ENCODE measurements around the gene CCDC122. TPM values are rescaled to one million over a fixed set of nuclear protein-coding genes. Genes with fewer than 3 reads are reported as not detected.

Gene CCDC122
- total and polyA plus RNA-seq, 4 donors: 1.9 to 7.7 (median 6.6) TPM

DNA sequence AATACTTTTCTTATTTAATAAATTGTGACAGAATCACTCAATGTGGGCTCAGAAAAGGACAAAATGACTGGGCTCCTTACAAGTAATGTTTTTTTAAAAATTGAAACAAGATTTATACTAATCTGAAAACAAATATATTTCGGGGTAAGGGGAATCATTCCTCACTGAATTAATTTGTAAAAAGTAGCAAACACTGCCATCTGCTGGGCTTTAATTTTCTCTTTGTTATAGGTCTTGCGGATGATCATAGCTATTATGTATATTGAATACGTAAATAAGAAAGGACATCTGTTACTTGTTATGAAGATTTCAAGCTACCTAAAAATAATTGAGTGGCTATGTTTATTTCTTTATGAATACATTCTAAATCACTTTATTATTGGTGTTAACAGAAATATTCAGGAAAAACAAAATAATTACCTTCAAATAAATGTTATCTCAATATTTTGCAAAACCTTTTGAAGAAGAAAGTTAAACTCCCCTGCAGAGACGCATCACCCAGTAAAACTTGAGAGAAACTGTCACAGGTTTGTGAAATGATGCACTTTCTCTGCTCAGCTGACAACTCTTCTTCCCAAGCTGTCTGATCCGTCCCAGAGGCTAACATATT lies 75.0 kb downstream of the CCDC122 start:
- Histone ChIP-seq H3K9ac (ENCODE audit: insufficient read depth in 1 of 2, low read length in 2 of 2) (no peak overlapping the region), H3K27me3 (ENCODE audit: control insufficient read depth in 3 of 3, insufficient read depth in 3 of 3, low read length in 2 of 3) (no peaks in the 10 kb centered on the region), H3K4me3 (no peak overlapping the region), H3K36me3 (ENCODE audit: control insufficient read depth in 4 of 4, insufficient read depth in 4 of 4, low read length in 4 of 4) (no peaks in the 10 kb centered on the region), H3K4me1 (ENCODE audit: control insufficient read depth in 5 of 5, insufficient read depth in 5 of 5, low read length in 5 of 5) (peaks cover 0 to 2% (median 0%) of the 10 kb centered on the region in 5 donors), H3K27ac (ENCODE audit: low read depth in 1 of 2, low read length in 1 of 2) (no peak overlapping the region), H3K9me3 (ENCODE audit: control insufficient read depth in 4 of 4, insufficient read depth in 3 of 4, low read length in 3 of 4) (no peaks in the 10 kb centered on the region)
- DNase-seq (peak in 2 of 3 donors; percentile 88 to 89), ATAC-seq (ENCODE audit: insufficient read depth, low FRiP score) (no peak)
- TF ChIP-seq, protein P1, sequence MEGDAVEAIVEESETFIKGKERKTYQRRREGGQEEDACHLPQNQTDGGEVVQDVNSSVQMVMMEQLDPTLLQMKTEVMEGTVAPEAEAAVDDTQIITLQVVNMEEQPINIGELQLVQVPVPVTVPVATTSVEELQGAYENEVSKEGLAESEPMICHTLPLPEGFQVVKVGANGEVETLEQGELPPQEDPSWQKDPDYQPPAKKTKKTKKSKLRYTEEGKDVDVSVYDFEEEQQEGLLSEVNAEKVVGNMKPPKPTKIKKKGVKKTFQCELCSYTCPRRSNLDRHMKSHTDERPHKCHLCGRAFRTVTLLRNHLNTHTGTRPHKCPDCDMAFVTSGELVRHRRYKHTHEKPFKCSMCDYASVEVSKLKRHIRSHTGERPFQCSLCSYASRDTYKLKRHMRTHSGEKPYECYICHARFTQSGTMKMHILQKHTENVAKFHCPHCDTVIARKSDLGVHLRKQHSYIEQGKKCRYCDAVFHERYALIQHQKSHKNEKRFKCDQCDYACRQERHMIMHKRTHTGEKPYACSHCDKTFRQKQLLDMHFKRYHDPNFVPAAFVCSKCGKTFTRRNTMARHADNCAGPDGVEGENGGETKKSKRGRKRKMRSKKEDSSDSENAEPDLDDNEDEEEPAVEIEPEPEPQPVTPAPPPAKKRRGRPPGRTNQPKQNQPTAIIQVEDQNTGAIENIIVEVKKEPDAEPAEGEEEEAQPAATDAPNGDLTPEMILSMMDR (IDR thresholded peaks at IDR 0.05; ENCODE audit: control extremely low read depth, extremely low read depth): peak; percentile 44
- 24 to 33% methylated on average over 5 of the region's 5 CpGs for WGBS, 2 donors

DNA sequence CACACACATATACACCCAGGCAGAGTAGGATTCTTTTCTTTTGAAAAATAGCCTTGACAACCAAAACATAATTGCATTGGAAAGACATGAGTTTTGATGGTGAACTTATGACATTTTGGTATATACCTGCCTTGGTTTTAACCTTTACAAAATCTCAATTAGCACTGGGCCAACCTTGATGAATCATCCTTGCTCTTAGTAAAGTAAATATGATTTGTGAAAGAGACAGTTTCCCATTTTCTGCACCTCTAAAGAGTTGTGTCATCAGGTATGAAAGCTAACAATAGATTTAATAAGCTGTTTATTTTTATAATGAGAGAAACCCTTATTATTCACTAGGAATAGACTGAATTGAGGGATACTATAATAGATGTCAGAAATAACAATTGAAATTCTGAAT lies 77.0 kb downstream of the CCDC122 start:
- Histone ChIP-seq H3K9ac (ENCODE audit: insufficient read depth in 1 of 2, low read length in 2 of 2) (no peak overlapping the region), H3K36me3 (ENCODE audit: control insufficient read depth in 4 of 4, insufficient read depth in 4 of 4, low read length in 4 of 4) (no peaks in the 10 kb centered on the region), H3K9me3 (ENCODE audit: control insufficient read depth in 4 of 4, insufficient read depth in 3 of 4, low read length in 3 of 4) (no peaks in the 10 kb centered on the region), H3K27ac (ENCODE audit: low read depth in 1 of 2, low read length in 1 of 2) (no peak overlapping the region), H3K27me3 (ENCODE audit: control insufficient read depth in 3 of 3, insufficient read depth in 3 of 3, low read length in 2 of 3) (no peaks in the 10 kb centered on the region), H3K4me3 (no peak overlapping the region), H3K4me1 (ENCODE audit: control insufficient read depth in 5 of 5, insufficient read depth in 5 of 5, low read length in 5 of 5) (peaks cover 0 to 2% (median 0%) of the 10 kb centered on the region in 5 donors)
- ATAC-seq (ENCODE audit: insufficient read depth, low FRiP score) (no peak), DNase-seq (no peak)
- TF ChIP-seq, protein P1 (IDR thresholded peaks at IDR 0.05; ENCODE audit: control extremely low read depth, extremely low read depth): no peak

DNA sequence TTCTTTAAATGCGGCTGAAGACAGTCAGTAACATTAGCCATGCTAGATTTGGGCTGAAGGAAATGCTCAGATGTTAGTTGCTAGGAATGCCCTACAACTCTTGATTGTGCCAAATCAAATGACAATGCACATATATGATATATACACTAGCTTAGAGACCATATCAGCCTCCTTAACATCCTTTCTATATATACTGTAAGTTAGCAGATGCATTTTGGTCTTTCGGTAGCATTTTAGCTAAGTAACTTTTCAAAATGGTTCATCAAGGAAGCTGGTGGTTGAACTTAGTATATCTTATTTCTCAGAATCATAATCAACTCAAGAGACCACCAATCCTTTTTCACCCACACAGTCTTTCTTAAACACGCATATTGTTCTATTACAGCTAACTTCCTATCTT lies 78.7 kb downstream of the CCDC122 start:
- Histone ChIP-seq H3K4me3 (no peak overlapping the region), H3K4me1 (ENCODE audit: control insufficient read depth in 5 of 5, insufficient read depth in 5 of 5, low read length in 5 of 5) (peaks cover 0 to 2% (median 0%) of the 10 kb centered on the region in 5 donors), H3K36me3 (ENCODE audit: control insufficient read depth in 4 of 4, insufficient read depth in 4 of 4, low read length in 4 of 4) (no peaks in the 10 kb centered on the region), H3K27me3 (ENCODE audit: control insufficient read depth in 3 of 3, insufficient read depth in 3 of 3, low read length in 2 of 3) (no peaks in the 10 kb centered on the region), H3K9me3 (ENCODE audit: control insufficient read depth in 4 of 4, insufficient read depth in 3 of 4, low read length in 3 of 4) (no peaks in the 10 kb centered on the region), H3K27ac (ENCODE audit: low read depth in 1 of 2, low read length in 1 of 2) (no peak overlapping the region), H3K9ac (ENCODE audit: insufficient read depth in 1 of 2, low read length in 2 of 2) (no peak overlapping the region)
- DNase-seq (no peak), ATAC-seq (ENCODE audit: insufficient read depth, low FRiP score) (no peak)
- TF ChIP-seq, protein P1 (IDR thresholded peaks at IDR 0.05; ENCODE audit: control extremely low read depth, extremely low read depth): no peak
- 75 to 93% methylated on average over 3 of the region's 3 CpGs for WGBS, 2 donors

DNA sequence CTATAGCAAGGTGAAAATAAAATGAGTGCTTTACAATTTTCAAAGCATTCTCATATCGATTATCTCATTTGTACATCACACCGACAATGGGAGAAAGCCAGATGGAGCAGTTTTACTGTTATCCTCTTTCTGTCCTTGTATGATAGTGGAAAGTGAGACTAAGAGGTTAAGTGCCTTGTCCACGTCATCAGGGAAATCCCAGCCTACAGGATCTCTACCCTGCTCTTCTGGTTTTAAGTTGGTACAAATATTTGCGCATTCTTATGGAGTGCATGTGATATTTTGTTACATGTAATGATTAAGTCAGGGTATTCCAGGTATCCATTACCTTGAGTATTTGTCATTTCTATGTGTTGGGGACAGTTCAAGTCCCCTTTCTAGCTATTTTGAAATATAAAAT lies 80.3 kb downstream of the CCDC122 start:
- H3K27me3 ChIP-seq (ENCODE audit: control insufficient read depth in 3 of 3, insufficient read depth in 3 of 3, low read length in 2 of 3): no peaks in the 10 kb centered on the region
- DNase-seq: no peak
- H3K4me1 ChIP-seq (ENCODE audit: control insufficient read depth in 5 of 5, insufficient read depth in 5 of 5, low read length in 5 of 5): peaks cover 0 to 2% (median 0%) of the 10 kb centered on the region in 5 donors
- H3K9ac ChIP-seq (ENCODE audit: insufficient read depth in 1 of 2, low read length in 2 of 2): no peak overlapping the region
- TF ChIP-seq, protein P1 (IDR thresholded peaks at IDR 0.05; ENCODE audit: control extremely low read depth, extremely low read depth): no peak
- H3K4me3 ChIP-seq: no peak overlapping the region
- WGBS, 2 donors: 72 to 76% methylated on average over 4 of the region's 4 CpGs
- no peaks in the 10 kb centered on the region for H3K9me3 ChIP-seq (ENCODE audit: control insufficient read depth in 4 of 4, insufficient read depth in 3 of 4, low read length in 3 of 4)
- H3K36me3 ChIP-seq (ENCODE audit: control insufficient read depth in 4 of 4, insufficient read depth in 4 of 4, low read length in 4 of 4): no peaks in the 10 kb centered on the region
- H3K27ac ChIP-seq (ENCODE audit: low read depth in 1 of 2, low read length in 1 of 2): no peak overlapping the region
- ATAC-seq (ENCODE audit: insufficient read depth, low FRiP score): no peak

Data from lung (tissue), 12 donors.